ENCODE data around the gene SEH1L. TPM values are rescaled to one million over a fixed set of nuclear protein-coding genes. Genes with fewer than 3 reads are reported as not detected.

Gene SEH1L
- total RNA-seq, 1 donor from 2014 or later, result 39.4 TPM

DNA sequence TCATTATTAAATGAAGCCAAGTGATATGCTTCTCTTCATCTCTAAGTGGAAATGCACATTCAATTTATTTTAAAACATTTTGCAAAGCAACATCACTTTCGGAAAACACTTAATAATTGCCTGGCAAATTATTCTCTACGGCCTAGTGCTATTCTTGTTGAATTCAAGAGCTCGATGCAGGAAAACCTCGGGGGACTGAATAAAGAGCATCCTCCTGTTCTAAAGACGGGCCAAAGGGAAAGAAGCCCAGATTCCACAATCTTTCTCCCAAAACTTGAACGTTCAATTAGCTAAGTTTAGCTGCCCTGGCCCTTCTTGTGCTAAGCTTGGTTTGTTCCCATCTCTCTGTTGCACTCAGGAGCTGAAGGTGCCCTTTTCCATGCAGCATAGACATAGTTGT lies 23.2 kb upstream of the SEH1L start:
- H3K4me3 ChIP-seq (ENCODE audit: low read depth, low read length), result no peak overlapping the region
- H3K36me3 ChIP-seq (ENCODE audit: control insufficient read depth, insufficient read depth, low read length), result no peaks in the 10 kb centered on the region
- TF ChIP-seq, protein P1, sequence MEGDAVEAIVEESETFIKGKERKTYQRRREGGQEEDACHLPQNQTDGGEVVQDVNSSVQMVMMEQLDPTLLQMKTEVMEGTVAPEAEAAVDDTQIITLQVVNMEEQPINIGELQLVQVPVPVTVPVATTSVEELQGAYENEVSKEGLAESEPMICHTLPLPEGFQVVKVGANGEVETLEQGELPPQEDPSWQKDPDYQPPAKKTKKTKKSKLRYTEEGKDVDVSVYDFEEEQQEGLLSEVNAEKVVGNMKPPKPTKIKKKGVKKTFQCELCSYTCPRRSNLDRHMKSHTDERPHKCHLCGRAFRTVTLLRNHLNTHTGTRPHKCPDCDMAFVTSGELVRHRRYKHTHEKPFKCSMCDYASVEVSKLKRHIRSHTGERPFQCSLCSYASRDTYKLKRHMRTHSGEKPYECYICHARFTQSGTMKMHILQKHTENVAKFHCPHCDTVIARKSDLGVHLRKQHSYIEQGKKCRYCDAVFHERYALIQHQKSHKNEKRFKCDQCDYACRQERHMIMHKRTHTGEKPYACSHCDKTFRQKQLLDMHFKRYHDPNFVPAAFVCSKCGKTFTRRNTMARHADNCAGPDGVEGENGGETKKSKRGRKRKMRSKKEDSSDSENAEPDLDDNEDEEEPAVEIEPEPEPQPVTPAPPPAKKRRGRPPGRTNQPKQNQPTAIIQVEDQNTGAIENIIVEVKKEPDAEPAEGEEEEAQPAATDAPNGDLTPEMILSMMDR (IDR thresholded peaks at IDR 0.05; ENCODE audit: insufficient read depth, low read length, poor library complexity, severe bottlenecking), result no peak
- no peak for DNase-seq (ENCODE audit: low read depth)
- H3K27me3 ChIP-seq (ENCODE audit: control insufficient read depth, insufficient read depth, low read length), result no peaks in the 10 kb centered on the region

DNA sequence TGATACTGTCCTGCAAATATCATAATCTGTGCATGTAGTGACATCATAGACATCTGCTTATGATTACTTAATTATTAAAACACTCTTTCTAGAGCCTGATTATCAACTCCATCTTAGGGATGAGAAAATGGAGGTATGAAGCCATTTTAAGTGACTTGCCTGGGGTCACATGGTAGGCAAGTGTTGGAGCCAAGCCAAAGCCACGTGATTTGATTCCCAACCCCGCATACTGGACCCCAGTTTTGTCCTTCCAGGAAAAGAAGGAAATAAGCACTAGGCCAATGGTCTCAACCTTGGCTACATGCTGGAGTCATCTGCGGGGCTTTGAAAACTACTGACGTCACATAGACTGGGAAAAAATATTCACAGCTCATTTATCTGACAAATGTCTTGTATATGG lies 19.6 kb upstream of the SEH1L start:
- H3K36me3 ChIP-seq (ENCODE audit: control insufficient read depth, insufficient read depth, low read length), result no peaks in the 10 kb centered on the region
- TF ChIP-seq, protein P1 (IDR thresholded peaks at IDR 0.05; ENCODE audit: insufficient read depth, low read length, poor library complexity, severe bottlenecking), result no peak
- DNase-seq (ENCODE audit: low read depth), result no peak

DNA sequence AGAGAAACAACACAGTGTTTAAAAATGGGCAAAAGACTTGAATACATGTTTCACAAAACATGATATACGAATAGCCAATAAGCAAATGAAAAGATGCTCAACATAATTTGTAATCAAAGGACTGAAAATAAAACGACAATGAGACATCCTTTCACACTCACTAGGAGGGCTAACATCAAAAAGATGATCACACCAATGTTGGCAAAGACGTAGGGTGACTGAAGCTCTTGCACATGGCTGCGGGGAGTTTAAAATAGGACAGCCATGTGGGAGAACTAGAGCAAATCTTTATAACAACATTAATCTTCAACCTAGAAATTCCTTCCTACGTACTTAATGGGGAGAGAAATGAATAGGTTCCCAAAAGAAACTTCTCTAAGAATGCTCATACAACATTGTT lies 19.2 kb upstream of the SEH1L start:
- Histone ChIP-seq H3K27me3 (ENCODE audit: control insufficient read depth, insufficient read depth, low read length) (no peaks in the 10 kb centered on the region), H3K36me3 (ENCODE audit: control insufficient read depth, insufficient read depth, low read length) (no peaks in the 10 kb centered on the region), H3K4me3 (ENCODE audit: low read depth, low read length) (no peak overlapping the region)
- TF ChIP-seq, protein P1 (IDR thresholded peaks at IDR 0.05; ENCODE audit: insufficient read depth, low read length, poor library complexity, severe bottlenecking), result no peak
- DNase-seq (ENCODE audit: low read depth), result no peak

More for the DNA sequence above, 19.6 kb upstream of the SEH1L start:
- H3K27me3 ChIP-seq (ENCODE audit: control insufficient read depth, insufficient read depth, low read length), result no peaks in the 10 kb centered on the region
- H3K4me3 ChIP-seq (ENCODE audit: low read depth, low read length), result no peak overlapping the region

DNA sequence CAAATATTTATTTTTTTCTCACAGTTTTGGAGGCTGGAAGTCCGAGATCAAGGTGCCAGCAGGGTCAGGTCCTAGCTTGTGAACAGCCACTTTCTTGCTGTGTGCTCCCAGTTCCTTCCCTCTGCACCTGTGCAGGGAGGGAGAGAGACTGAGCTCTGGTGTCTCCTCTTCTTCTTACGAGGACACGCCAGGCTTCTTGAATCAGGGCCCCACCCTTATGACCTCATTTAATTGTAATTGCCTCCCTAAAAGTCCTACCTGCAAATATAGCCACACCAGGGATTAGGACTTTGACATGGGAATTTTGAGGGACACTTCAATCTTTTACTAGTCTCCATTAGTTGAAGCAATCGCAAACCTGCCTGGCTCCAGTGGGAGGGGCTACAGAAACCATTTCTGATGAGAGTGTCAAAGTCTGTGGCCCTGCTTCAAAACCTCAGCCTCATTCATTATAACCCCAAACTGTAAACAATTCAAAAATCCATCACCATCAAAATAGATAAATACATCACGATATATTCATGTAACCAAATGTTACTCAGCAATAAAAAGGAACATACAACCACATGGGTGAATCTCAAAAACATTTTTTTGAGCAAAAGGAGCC lies 18.2 kb upstream of the SEH1L start:
- Histone ChIP-seq H3K4me3 (ENCODE audit: low read depth, low read length) (no peak overlapping the region), H3K27me3 (ENCODE audit: control insufficient read depth, insufficient read depth, low read length) (no peaks in the 10 kb centered on the region), H3K36me3 (ENCODE audit: control insufficient read depth, insufficient read depth, low read length) (no peaks in the 10 kb centered on the region)
- TF ChIP-seq, protein P1 (IDR thresholded peaks at IDR 0.05; ENCODE audit: insufficient read depth, low read length, poor library complexity, severe bottlenecking), result no peak
- no peak for DNase-seq (ENCODE audit: low read depth)

DNA sequence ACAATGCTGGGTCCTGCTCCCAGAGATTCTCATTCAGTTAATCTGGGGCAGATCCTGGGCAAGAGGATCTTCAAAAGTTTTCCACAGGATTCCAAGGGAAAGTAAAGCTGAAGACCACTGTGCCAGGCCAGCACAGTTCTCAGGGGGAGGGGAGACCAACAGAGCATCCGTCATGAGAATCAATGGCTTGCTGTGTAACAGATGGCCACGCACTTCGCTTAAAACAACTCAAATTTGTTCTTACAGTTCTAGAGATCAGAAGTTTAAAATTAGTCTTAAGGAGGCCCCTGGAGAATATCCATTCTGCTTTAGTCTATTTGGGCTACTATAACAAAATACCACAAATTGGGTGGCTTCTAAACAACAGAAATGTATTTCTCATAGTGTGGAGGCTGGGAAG lies 17.4 kb upstream of the SEH1L start:
- no peaks in the 10 kb centered on the region for H3K27me3 ChIP-seq (ENCODE audit: control insufficient read depth, insufficient read depth, low read length)
- H3K36me3 ChIP-seq (ENCODE audit: control insufficient read depth, insufficient read depth, low read length), result no peaks in the 10 kb centered on the region
- TF ChIP-seq, protein P1 (IDR thresholded peaks at IDR 0.05; ENCODE audit: insufficient read depth, low read length, poor library complexity, severe bottlenecking), result no peak
- DNase-seq (ENCODE audit: low read depth), result no peak
- no peak overlapping the region for H3K4me3 ChIP-seq (ENCODE audit: low read depth, low read length)

DNA sequence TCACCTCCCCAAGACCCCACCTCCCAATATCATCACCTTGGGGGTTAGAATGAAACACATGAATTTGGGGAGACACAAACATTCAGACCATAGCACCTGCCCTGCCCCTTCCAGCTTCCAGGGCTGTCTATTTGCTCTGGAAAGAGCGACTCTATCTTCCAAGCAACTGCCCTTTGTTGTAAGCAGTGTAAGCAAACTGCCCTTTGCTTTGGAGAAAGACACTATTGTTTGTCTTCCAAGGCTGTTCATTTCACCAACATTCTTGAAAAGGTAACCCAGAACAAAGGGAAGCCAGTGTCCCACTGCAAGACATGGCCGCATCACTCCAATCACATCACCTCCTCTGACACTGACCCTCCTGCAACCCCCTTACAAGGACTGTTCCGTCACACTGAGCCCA lies 16.9 kb upstream of the SEH1L start:
- H3K4me3 ChIP-seq (ENCODE audit: low read depth, low read length), result no peak overlapping the region
- H3K27me3 ChIP-seq (ENCODE audit: control insufficient read depth, insufficient read depth, low read length), result no peaks in the 10 kb centered on the region
- no peak for DNase-seq (ENCODE audit: low read depth)
- H3K36me3 ChIP-seq (ENCODE audit: control insufficient read depth, insufficient read depth, low read length), result no peaks in the 10 kb centered on the region
- TF ChIP-seq, protein P1 (IDR thresholded peaks at IDR 0.05; ENCODE audit: insufficient read depth, low read length, poor library complexity, severe bottlenecking), result no peak

All from kidney epithelial cell (primary cell).